Measurements from ENCODE around the gene EEF1AKMT1. TPM values are rescaled to one million over a fixed set of nuclear protein-coding genes. Genes with fewer than 3 reads are reported as not detected.
A peak's percentile ranks its signal among the peaks of the same experiment; 100 is the strongest.

EEF1AKMT1 gene
- total RNA-seq, 1 donor from 2014 or later: 13.6 TPM

GRCh38 chr13:20714563-20715329 is 59.0 kb downstream of the EEF1AKMT1 start:
- peaks cover 36 to 45% (median 44%) of the 10 kb centered on the region in 3 donors for H3K4me1 ChIP-seq (ENCODE audit: control insufficient read depth in 3 of 3, insufficient read depth in 3 of 3, low read length in 3 of 3)
- peak overlapping the region; percentile 97 for H3K27ac ChIP-seq (ENCODE audit: low read depth, low read length)
- H3K36me3 ChIP-seq (ENCODE audit: control insufficient read depth in 3 of 3, insufficient read depth in 3 of 3, low read length in 3 of 3): peaks cover 0 to 8% (median 7%) of the 10 kb centered on the region in 3 donors
- peak overlapping the region; percentile 69 to 83 (median 77) for H3K9ac ChIP-seq (ENCODE audit: low read depth in 1 of 3, low read length in 3 of 3)
- H3K27me3 ChIP-seq (ENCODE audit: control insufficient read depth in 3 of 3, insufficient read depth in 3 of 3, low read length in 3 of 3): peaks cover 0 to 2% (median 0%) of the 10 kb centered on the region in 3 donors
- peak overlapping the region; percentile 40 to 71 (median 71) for H3K4me3 ChIP-seq (ENCODE audit: low read length in 3 of 3)
- H3K9me3 ChIP-seq (ENCODE audit: control insufficient read depth in 3 of 3, low read length in 3 of 3): no peaks in the 10 kb centered on the region

GRCh38 chr13:20714161-20714560 is 59.6 kb downstream of the EEF1AKMT1 start:
- peak overlapping the region; percentile 36 to 58 (median 40) for H3K4me3 ChIP-seq (ENCODE audit: low read length in 3 of 3)
- H3K9ac ChIP-seq (ENCODE audit: low read depth in 1 of 3, low read length in 3 of 3): peak overlapping the region; percentile 69 to 83 (median 77)
- H3K9me3 ChIP-seq (ENCODE audit: control insufficient read depth in 3 of 3, low read length in 3 of 3): no peaks in the 10 kb centered on the region
- H3K4me1 ChIP-seq (ENCODE audit: control insufficient read depth in 3 of 3, insufficient read depth in 3 of 3, low read length in 3 of 3): peaks cover 35 to 46% (median 44%) of the 10 kb centered on the region in 3 donors
- H3K36me3 ChIP-seq (ENCODE audit: control insufficient read depth in 3 of 3, insufficient read depth in 3 of 3, low read length in 3 of 3): peaks cover 0 to 6% (median 6%) of the 10 kb centered on the region in 3 donors
- peaks cover 0 to 2% (median 0%) of the 10 kb centered on the region in 3 donors for H3K27me3 ChIP-seq (ENCODE audit: control insufficient read depth in 3 of 3, insufficient read depth in 3 of 3, low read length in 3 of 3)
- peak overlapping the region; percentile 97 for H3K27ac ChIP-seq (ENCODE audit: low read depth, low read length)

GRCh38 chr13:20713751-20714150 is 60.0 kb downstream of the EEF1AKMT1 start:
- H3K36me3 ChIP-seq (ENCODE audit: control insufficient read depth in 3 of 3, insufficient read depth in 3 of 3, low read length in 3 of 3): peaks cover 0 to 2% (median 2%) of the 10 kb centered on the region in 3 donors
- H3K9ac ChIP-seq (ENCODE audit: low read depth in 1 of 3, low read length in 3 of 3): peak overlapping the region in 2 of 3 donors; percentile 77 to 83
- peak overlapping the region; percentile 97 for H3K27ac ChIP-seq (ENCODE audit: low read depth, low read length)
- H3K9me3 ChIP-seq (ENCODE audit: control insufficient read depth in 3 of 3, low read length in 3 of 3): no peaks in the 10 kb centered on the region
- H3K27me3 ChIP-seq (ENCODE audit: control insufficient read depth in 3 of 3, insufficient read depth in 3 of 3, low read length in 3 of 3): peaks cover 0 to 2% (median 0%) of the 10 kb centered on the region in 3 donors
- peaks cover 31 to 47% (median 44%) of the 10 kb centered on the region in 3 donors for H3K4me1 ChIP-seq (ENCODE audit: control insufficient read depth in 3 of 3, insufficient read depth in 3 of 3, low read length in 3 of 3)
- H3K4me3 ChIP-seq (ENCODE audit: low read length in 3 of 3): peak overlapping the region in 2 of 3 donors; percentile 36 to 58

DNA sequence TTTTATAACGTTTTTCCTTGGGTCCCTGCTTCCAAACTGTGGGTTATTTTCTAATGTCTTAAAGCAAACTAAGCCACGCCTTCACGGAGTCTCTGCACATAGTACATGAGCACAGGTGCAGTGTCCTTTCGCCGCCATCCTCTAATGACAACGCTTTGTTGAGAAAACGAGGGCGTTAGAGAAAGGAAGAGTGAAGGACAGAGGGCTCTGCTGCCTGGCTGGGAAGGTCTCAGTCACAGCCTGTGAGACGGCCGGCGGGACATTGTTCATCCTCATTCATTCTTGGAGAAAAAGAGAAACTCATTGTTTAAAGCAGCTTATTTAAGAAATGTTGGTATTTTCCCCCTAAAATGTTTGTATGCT is 60.8 kb downstream of the EEF1AKMT1 start:
- H3K27me3 ChIP-seq (ENCODE audit: control insufficient read depth in 3 of 3, insufficient read depth in 3 of 3, low read length in 3 of 3): peaks cover 0 to 2% (median 0%) of the 10 kb centered on the region in 3 donors
- peaks cover 25 to 40% (median 37%) of the 10 kb centered on the region in 3 donors for H3K4me1 ChIP-seq (ENCODE audit: control insufficient read depth in 3 of 3, insufficient read depth in 3 of 3, low read length in 3 of 3)
- H3K4me3 ChIP-seq (ENCODE audit: low read length in 3 of 3): peak overlapping the region; percentile 48 to 67 (median 58)
- H3K36me3 ChIP-seq (ENCODE audit: control insufficient read depth in 3 of 3, insufficient read depth in 3 of 3, low read length in 3 of 3): no peaks in the 10 kb centered on the region
- peak overlapping the region; percentile 97 for H3K27ac ChIP-seq (ENCODE audit: low read depth, low read length)
- H3K9ac ChIP-seq (ENCODE audit: low read depth in 1 of 3, low read length in 3 of 3): peak overlapping the region; percentile 73 to 83 (median 77)
- H3K9me3 ChIP-seq (ENCODE audit: control insufficient read depth in 3 of 3, low read length in 3 of 3): no peaks in the 10 kb centered on the region

- no peak overlapping the region for H3K9ac ChIP-seq (ENCODE audit: low read depth in 1 of 3, low read length in 3 of 3)
Observed at GRCh38 chr13:20711301-20712044, 62.3 kb downstream of the EEF1AKMT1 start.

DNA sequence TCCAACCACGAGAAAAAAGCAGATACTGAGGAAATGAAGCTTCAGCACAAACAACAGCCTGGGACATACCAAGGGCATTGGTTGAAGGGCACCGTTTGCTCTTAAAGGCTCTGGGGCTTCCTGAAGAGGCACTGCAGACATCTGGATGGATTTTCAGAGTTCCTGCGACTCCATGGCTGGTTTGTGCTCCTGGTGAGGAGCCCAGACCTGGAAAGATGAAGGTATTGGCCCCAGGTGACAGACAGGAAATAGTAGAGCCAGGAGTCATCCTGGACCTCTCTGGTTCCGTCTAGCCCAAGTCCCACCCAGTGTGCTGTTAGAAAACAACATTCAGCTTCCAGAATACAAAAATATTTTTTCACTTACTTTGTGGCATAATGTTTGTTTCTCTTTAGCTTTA is 64.0 kb downstream of the EEF1AKMT1 start:
- H3K4me1 ChIP-seq (ENCODE audit: control insufficient read depth in 3 of 3, insufficient read depth in 3 of 3, low read length in 3 of 3): peaks cover 23 to 28% (median 24%) of the 10 kb centered on the region in 3 donors
- peaks cover 0 to 2% (median 0%) of the 10 kb centered on the region in 3 donors for H3K27me3 ChIP-seq (ENCODE audit: control insufficient read depth in 3 of 3, insufficient read depth in 3 of 3, low read length in 3 of 3)
- H3K9ac ChIP-seq (ENCODE audit: low read depth in 1 of 3, low read length in 3 of 3): peak overlapping the region in 1 of 3 donors; percentile 1
- H3K27ac ChIP-seq (ENCODE audit: low read depth, low read length): peak overlapping the region; percentile 46
- H3K36me3 ChIP-seq (ENCODE audit: control insufficient read depth in 3 of 3, insufficient read depth in 3 of 3, low read length in 3 of 3): no peaks in the 10 kb centered on the region
- H3K9me3 ChIP-seq (ENCODE audit: control insufficient read depth in 3 of 3, low read length in 3 of 3): no peaks in the 10 kb centered on the region
- H3K4me3 ChIP-seq (ENCODE audit: low read length in 3 of 3): no peak overlapping the region

More at GRCh38 chr13:20711301-20712044, 62.3 kb downstream of the EEF1AKMT1 start:
- peaks cover 0 to 2% (median 0%) of the 10 kb centered on the region in 3 donors for H3K27me3 ChIP-seq (ENCODE audit: control insufficient read depth in 3 of 3, insufficient read depth in 3 of 3, low read length in 3 of 3)
- peaks cover 25 to 33% (median 31%) of the 10 kb centered on the region in 3 donors for H3K4me1 ChIP-seq (ENCODE audit: control insufficient read depth in 3 of 3, insufficient read depth in 3 of 3, low read length in 3 of 3)
- H3K4me3 ChIP-seq (ENCODE audit: low read length in 3 of 3): no peak overlapping the region
- H3K27ac ChIP-seq (ENCODE audit: low read depth, low read length): peak overlapping the region; percentile 97
- no peaks in the 10 kb centered on the region for H3K9me3 ChIP-seq (ENCODE audit: control insufficient read depth in 3 of 3, low read length in 3 of 3)
- no peaks in the 10 kb centered on the region for H3K36me3 ChIP-seq (ENCODE audit: control insufficient read depth in 3 of 3, insufficient read depth in 3 of 3, low read length in 3 of 3)

GRCh38 chr13:20709369-20709768 is 64.4 kb downstream of the EEF1AKMT1 start:
- Histone ChIP-seq H3K27me3 (ENCODE audit: control insufficient read depth in 3 of 3, insufficient read depth in 3 of 3, low read length in 3 of 3) (peaks cover 0 to 2% (median 0%) of the 10 kb centered on the region in 3 donors), H3K9ac (ENCODE audit: low read depth in 1 of 3, low read length in 3 of 3) (peak overlapping the region in 1 of 3 donors; percentile 1), H3K36me3 (ENCODE audit: control insufficient read depth in 3 of 3, insufficient read depth in 3 of 3, low read length in 3 of 3) (no peaks in the 10 kb centered on the region), H3K4me3 (ENCODE audit: low read length in 3 of 3) (no peak overlapping the region), H3K4me1 (ENCODE audit: control insufficient read depth in 3 of 3, insufficient read depth in 3 of 3, low read length in 3 of 3) (peaks cover 19 to 24% (median 20%) of the 10 kb centered on the region in 3 donors), H3K9me3 (ENCODE audit: control insufficient read depth in 3 of 3, low read length in 3 of 3) (no peaks in the 10 kb centered on the region), H3K27ac (ENCODE audit: low read depth, low read length) (peak overlapping the region; percentile 46)

GRCh38 chr13:20708216-20708615 is 65.5 kb downstream of the EEF1AKMT1 start:
- Histone ChIP-seq H3K9me3 (ENCODE audit: control insufficient read depth in 3 of 3, low read length in 3 of 3) (no peaks in the 10 kb centered on the region), H3K4me3 (ENCODE audit: low read length in 3 of 3) (no peak overlapping the region), H3K9ac (ENCODE audit: low read depth in 1 of 3, low read length in 3 of 3) (peak overlapping the region in 1 of 3 donors; percentile 21), H3K4me1 (ENCODE audit: control insufficient read depth in 3 of 3, insufficient read depth in 3 of 3, low read length in 3 of 3) (peaks cover 12 to 17% (median 13%) of the 10 kb centered on the region in 3 donors), H3K36me3 (ENCODE audit: control insufficient read depth in 3 of 3, insufficient read depth in 3 of 3, low read length in 3 of 3) (no peaks in the 10 kb centered on the region), H3K27ac (ENCODE audit: low read depth, low read length) (peak overlapping the region; percentile 44), H3K27me3 (ENCODE audit: control insufficient read depth in 3 of 3, insufficient read depth in 3 of 3, low read length in 3 of 3) (peaks cover 0 to 2% (median 0%) of the 10 kb centered on the region in 3 donors)

DNA sequence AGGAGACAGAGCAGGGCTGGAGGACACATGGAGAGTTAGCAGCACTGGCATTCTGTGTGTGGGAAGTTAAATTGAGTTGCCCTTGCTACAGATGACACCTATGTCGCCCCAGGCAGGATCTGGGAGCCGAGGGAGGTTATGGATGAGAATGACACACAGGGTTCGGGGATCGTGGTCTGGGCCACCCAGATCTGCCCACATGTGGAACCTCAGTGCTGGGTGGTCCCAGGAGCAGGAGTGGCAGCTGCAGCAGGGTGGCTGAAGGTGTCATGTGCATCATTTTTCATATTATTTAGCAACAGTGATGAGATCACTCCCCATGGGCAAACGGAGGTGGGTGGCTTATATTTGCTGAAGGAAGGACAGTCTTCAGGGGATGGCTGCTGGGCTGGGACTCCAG is 67.1 kb downstream of the EEF1AKMT1 start:
- Histone ChIP-seq H3K9me3 (ENCODE audit: control insufficient read depth in 3 of 3, low read length in 3 of 3) (no peaks in the 10 kb centered on the region), H3K4me3 (ENCODE audit: low read length in 3 of 3) (no peak overlapping the region), H3K4me1 (ENCODE audit: control insufficient read depth in 3 of 3, insufficient read depth in 3 of 3, low read length in 3 of 3) (peaks cover 11 to 24% (median 12%) of the 10 kb centered on the region in 3 donors), H3K9ac (ENCODE audit: low read depth in 1 of 3, low read length in 3 of 3) (no peak overlapping the region), H3K27ac (ENCODE audit: low read depth, low read length) (no peak overlapping the region), H3K27me3 (ENCODE audit: control insufficient read depth in 3 of 3, insufficient read depth in 3 of 3, low read length in 3 of 3) (peaks cover 0 to under 1% (median 0%) of the 10 kb centered on the region in 3 donors), H3K36me3 (ENCODE audit: control insufficient read depth in 3 of 3, insufficient read depth in 3 of 3, low read length in 3 of 3) (no peaks in the 10 kb centered on the region)

Data from skeletal muscle tissue (tissue), 4 donors.